Activated T-cell treated with anti-CD3 and anti-CD28 coated beads, Interleukin-2, amount 50 U/mL, for 48 hours (primary cell): ENCODE data around the gene CCDC183.
A peak's percentile ranks its signal among the peaks of the same experiment; 100 is the strongest.
"Not testable (repeated sequence)": the region's sequence is repeated elsewhere in the genome, so short reads cannot be mapped to it uniquely, and the experiment has no call there.

ENCODE experiments used
- DNase-seq, 2 experiments: peaks; one replicate each; pipeline ENCODE4 v3.0.0-alpha.2; 2020

Gene CCDC183

DNA sequence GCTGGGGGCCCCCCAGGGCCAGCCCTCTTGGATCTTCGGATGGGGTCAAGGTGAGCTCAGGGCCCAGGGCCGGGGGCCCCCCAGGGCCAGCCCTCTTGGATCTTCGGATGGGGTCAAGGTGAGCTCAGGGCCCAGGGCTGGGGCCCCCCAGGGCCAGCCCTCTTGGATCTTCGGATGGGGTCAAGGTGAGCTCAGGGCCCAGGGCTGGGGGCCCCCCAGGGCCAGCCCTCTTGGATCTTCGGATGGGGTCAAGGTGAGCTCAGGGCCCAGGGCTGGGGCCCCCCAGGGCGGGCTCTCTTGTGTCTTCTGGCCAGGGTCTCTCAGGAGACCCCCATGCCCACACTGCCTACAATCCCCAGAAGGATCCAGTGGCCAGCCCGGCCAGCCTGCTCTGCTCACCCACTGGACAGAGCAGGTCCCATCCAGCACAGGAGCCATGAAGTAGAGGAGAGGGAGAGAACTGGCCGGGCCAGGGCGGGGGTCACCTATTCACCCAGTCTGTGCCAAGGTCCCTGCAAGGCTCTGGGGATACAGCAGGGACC lies 6.9 kb downstream of the CCDC183 start:
- DNase-seq, result not testable (repeated sequence)

DNA sequence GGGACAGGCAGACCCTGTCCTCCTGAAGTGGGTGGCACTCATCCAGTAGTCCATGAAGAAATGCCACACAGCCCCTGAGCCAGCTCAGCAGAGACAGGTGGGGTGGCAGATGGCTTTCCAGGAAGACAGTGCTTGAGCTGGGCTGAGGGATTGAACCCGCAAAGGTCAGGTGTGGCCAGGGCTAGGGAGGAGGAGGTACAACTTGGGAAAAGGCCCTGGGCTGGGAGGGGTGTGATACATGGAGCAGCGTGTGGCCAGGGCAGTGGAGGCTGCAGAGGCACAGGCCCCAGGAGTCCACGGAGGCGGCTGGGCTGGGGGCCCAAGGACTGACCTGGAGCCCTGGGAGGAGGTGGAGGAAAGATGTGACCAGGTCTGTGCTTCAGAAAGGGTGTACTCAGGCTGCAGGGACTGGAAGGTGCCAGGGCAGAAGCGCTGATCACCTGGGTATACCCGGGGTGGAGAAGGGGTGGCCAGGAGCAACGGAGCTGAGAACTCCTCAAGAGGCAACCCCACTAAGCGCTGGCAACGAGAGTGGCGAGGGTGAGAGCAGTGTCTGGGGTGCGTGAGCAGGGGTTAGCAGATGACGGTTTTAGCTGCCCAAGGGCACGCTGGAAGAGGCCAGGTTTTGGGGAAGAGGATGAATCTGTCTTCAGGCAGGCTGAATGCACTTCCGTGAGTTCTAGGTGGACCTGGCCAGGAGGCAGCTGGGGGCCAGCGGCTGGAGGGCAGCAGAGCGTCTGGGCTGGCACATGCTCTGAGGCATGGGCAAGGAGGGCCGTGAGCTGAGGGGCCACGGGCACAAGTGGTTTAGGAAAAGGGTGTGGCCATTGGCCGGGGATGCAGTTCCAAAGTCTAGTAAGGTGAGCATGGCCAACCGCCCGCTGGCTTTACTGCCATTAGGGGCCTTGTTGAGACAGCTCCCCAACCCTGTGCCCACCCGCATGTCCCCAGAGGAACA lies 7.7 kb downstream of the CCDC183 start:
- DNase-seq, result no peak

DNA sequence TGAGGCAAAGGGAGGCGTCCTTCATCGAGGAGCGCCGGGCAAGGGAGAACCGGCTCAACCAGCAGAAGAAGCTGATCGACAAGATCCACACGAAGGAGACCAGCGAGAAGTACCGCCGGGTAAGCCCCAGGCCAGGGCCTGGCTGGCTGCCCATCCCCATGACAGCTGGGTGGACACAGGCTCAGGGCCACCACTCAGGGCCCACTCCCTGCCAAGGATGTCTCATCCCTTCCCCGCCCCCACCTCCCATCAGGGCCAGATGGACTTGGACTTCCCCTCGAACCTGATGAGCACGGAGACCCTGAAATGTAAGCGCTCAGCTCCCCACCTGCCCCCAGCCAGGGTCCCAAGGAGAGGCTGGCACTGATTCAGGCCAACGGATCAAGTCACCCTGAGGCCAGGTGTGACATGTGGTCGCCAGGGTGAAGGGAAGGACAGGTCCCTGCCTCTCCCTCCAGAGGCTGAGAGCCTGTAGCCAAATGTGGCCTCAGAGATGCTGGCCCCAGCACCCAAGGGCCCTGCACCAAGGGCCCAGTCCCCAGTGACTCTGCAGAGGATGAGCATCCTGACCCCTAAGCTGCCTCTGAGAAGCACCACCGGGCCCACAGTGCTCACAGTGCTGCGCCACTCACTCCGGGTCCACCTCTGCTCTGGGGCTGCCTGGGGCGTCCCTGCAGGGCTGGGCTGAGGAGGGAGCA lies 8.5 kb downstream of the CCDC183 start:
- no peak for DNase-seq

DNA sequence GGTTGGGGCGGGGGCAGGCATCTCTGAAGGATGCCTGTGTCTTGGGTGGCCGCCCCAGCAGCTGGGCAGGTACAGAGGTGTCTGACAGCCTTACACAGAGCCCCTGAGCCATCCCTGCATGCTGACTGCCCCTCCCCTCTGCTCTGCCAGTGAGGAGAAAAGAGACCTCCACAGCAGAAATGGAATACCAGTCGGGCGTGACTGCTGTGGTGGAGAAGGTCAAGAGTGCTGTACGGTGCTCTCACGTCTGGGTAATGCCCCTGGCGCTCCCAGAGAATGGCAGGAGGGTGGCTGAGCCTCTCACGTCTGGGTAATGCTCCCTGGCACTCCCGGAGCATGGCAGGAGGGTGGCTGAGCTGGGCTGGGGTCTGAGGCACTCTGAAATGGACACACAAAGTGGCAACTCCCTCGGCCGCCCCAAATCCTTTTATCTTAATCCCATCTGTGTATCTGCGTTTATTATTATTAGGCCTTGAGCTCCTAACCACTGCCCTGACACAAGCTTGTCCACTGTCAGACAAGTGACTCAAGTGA lies 9.1 kb downstream of the CCDC183 start:
- no peak for DNase-seq

DNA sequence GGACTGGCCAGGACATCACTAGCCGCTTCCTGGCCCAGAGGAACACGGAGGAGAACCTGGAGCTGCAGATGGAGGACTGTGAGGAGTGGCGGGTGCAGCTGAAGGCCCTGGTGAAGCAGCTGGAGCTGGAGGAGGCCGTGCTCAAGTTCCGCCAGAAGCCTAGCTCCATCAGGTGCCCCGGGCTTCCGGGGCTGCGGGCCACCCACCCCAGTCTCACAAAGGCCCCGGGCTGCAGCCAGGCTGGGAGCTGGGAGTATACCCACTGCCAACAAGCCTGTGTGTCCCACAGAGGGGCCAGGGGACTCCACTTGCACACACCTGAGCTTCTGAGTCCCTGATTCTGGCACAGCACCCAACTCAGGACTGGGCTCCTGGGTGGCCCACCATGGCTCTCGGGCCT lies 9.9 kb downstream of the CCDC183 start:
- DNase-seq, result no peak

DNA sequence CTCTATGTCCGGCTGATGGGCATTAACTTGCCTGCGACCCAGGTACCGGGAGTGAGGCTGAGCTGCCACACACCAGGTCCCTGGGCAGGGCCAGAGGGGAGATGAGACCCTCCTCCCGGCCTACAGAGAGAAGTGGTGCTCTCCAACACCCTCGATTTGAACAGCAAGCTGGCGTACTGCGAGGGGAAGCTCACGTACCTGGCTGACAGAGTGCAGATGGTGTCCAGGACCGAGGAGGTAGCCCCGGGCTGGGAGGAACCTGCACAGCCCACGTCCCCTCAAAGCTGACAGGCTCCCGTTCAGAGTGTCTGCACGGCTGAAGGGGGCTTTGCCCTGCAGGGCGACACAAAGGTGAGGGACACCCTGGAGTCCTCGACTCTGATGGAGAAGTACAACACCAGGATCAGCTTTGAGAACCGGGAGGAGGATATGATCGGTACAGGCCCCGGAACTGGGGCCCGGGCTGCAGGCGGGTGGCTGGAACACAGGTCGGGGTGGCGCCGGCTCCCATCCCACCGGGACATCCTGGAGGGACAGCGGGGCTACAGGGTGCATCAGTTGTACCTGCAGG lies 10.6 kb downstream of the CCDC183 start:
- no peak for DNase-seq

DNA sequence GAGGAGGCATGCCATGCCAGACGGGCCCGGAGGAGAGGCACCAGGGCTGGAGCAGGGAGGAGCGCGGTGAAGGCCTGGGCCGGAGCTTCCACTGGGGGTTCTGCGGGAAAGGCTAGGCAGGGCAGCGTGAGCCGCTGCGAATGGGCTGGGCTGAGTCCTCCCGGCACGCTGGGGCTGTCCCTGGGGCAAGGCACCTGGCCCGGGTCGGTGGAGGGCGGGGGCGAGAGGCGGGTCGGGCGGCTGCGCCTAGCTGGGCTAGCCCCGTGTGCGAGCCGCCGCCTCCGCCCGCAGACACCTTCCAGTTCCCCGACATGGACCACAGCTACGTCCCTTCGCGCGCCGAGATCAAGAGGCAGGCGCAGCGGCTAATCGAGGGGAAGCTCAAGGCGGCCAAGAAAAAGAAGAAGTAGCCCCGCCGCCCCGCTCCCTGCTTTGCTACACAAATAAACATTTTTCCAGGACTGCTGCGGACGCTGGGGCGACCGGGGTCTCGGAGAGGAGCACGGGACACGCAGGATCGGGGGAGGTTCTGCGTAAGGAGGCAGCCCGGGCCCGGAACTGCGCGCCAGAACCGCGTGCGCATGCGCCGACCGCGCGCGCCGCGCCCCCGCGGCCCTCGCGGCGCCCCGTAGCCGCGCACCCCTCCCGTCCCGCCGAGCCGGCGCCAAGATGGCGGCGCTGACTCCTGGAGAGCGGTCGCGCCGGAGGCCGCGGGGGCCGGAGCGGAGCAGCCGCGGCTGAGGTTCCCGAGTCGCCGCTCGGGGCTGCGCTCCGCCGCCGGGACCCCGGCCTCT lies 11.3 kb downstream of the CCDC183 start, which contains the start of gene RABL6:
TSS of gene RABL6 (plus strand) at position 668 of the 794 bp plus-strand sequence. CDS start 249 bp downstream, outside the sequence.
- DNase-seq, result peak; percentile 85 to 89

DNA sequence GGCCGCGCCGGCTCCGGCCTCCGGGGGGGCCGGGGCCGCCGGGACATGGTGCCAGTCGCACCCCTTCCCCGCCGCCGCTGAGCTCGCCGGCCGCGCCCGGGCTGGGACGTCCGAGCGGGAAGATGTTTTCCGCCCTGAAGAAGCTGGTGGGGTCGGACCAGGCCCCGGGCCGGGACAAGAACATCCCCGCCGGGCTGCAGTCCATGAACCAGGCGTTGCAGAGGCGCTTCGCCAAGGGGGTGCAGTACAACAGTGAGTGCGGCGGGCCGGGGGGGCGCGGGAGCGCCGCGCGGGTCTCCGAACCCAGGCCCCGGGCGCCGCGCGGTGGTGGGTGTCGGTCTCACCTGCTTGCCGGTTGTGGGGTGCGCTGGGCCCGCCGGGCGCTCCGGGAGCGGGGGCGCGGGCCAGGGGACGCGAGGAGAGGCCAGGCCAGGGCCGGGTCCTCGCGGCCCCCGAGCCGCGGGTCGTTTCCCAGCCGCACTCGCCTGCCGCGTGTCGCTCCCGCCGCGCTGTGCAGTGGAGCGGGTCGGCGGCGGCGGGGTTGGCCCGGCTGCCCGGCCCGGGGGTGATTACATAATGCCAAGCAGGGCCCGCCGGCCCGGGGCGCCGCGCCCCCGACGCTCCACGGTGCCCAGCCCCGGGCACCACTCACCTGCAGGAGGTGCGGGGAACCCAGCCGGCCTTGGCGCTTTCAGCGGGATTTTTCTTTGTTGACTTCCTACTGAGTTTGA lies 12.1 kb downstream of the CCDC183 start:
- DNase-seq, result peak; percentile 58 to 64

DNA sequence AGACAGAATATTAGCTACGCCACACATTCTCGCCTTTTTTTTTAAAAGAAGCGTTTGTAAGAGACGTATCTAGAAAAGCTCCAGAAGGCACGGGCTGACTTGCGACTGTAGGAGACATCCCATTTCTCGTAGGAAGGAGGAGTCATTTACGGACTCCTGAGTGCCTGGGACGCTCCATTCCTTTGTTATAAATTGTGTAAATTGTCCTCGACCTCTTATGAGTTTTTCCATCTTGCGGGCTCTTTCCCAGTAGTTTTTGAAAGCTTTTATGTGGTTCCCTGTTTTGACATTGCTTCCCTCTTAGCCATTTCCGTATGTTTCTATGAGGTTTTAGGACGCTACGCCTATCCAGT lies 12.6 kb downstream of the CCDC183 start:
- no peak for DNase-seq

DNA sequence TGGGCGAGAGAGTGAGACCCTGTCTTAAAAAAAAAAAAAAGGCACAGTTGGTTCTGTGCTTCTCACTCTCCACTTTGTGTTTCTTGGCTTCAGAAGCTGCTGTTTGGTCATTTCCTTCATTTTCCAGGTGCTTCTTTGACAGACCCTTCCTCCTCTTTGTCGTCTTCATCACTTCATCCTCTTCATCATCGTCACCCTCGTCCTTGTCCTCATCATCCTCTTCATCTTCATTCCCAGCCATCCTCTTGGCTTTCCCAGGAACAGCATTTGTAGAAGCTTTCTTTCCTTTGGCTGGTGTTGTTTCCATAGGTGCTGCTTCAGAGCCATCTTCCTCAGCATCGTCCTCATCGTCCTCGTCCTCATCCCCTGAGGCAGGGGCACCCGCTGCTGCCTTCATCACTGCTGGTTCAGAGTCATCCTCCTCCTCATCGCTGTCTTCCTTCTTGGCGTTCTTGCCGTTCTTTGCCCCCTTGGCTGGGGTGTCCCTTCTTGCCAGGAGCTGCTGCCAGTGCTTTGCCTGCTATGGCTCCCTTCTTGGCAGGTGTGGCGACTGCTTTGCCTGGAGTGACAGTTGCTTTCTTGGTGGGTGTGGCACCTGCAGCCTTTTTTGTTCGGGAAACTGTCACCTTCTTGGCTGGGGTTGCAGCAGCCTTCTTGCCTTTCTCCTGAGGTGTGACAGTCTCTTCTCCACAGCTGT lies 18.7 kb downstream of the CCDC183 start:
- DNase-seq, result no peak

DNA sequence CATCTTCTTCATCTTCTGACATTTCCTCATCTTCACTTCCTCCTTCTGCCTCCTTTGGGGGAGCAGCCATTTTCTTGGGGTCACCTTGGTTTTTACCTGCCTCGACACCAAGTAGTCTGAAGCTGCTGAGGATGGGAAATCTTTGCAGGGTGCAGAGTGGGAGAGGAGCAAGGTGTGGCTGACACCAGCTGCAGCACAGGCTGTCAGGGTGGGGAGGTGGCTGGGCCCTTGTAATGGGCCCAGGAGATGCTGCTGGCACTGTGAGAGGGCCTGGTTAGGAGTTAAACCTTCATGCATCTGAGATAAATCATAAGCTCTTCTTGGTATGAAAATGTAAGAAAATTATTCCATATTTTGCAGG lies 19.3 kb downstream of the CCDC183 start:
- no peak for DNase-seq

DNA sequence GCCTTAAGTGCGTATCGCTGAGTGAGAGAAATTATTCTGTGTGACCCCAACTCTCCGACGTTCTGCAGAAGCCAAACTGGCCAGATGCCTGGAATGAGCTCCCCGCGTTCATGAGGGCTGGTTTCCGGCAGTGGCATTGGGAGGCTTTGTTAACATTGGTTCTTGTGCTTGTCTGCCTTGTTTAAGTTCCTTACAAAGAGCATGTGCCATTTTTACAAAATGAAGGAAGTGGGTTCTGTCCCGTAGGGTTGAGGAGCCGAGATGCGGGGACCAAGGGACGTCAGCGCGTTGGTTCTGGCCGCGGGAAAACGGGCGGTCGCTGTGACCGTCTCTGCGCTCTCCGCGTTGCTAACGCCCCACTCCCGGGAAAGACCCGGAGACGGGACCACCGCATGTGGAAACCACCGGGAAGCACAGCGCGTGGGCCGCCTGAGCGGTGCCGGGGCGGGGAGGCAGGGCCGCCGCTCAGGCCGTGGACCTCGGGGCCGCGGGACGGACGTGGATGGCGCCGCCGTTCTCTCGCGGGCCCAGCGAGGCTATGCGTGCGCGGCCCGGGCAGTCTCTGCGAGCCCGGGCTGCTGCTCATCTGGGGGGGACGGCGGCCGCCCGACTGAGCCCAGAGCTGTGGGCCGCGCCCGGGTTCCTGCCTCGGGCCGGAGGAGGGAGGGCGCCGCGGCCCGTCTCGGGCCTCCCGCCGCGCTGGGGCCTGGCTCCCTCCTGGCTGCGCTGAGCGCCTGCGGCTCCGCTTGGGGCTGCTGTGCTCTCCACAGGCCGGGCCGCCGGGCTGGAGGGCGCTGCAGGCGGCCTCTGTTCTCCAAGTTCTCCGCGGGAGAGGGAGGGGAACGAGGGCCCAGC lies 25.1 kb downstream of the CCDC183 start:
- no peak for DNase-seq

DNA sequence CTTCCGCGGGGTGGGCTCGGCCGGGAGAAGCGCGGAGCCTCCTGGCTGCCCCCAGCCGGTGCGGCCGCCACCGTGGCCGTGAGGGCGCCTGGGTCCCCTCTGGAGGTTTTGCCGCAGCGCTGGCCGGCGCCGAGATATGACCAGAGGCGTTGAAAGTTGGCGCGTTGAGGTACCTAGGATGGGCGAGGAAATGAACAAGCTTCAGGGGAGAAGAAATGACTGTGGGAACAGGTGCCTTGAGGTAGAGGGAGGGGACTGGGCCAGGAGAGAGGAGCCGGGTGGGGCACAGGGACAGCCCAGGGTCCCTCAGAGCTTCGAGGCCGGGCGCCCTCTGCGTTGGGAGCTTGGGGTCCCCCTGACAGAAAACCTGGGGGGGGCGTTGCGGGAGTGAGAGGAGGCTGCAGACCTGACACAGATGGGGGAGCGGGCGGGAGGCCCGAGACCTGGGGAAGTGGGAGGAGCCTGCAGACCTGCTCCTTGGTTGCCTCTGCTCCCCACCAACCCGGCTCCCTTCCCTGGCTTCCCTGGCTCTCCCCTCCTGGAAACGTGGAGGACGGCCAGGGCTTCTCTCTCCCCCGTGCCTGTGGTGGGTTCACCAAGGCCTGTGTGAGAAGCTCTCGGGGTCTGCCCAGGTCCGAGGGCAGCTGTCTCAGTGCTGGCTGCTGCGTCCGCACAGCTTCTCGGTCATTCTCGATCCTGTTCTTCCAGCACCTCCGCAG lies 25.8 kb downstream of the CCDC183 start:
- DNase-seq, result no peak

DNA sequence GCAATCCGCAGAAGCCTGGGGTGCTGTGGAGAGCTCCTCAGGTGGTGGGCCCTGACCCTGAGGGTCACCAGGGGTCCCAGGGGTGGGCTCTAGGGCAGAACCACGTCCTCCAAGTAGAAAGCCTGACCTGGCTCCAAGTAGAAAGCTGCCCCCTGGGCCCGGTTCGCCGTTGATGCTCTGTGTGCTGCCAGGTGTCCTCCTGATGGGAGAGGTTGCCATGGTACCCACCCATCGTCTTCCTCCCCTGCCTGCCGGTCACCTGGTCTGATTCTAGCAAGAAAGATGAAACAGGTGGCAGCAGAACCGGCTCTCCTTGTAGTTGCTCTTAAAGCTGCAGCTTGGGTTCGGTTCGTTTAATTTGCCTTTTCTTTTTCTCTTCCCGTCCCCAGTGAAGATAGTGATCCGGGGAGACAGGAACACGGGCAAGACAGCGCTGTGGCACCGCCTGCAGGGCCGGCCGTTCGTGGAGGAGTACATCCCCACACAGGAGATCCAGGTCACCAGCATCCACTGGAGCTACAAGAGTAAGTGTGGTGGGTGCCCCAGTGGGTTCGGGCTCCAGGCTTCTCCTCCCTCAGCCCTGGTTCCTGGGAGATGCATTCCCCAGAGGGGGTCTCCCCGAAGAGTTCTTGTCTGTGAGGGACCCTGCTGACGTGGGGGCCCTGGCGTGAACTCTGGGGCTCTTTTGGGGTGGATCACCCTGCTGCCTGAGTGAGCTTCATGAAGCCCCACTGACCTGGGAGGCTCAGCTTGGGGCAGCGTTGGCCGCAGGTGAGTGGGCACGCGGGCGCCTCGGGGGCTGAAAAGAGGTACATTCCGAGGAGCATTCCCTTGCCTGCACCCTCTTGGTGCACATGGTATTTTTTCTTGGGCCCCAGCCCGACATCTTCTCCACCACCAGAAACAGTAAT lies 27.3 kb downstream of the CCDC183 start:
- no peak for DNase-seq

DNA sequence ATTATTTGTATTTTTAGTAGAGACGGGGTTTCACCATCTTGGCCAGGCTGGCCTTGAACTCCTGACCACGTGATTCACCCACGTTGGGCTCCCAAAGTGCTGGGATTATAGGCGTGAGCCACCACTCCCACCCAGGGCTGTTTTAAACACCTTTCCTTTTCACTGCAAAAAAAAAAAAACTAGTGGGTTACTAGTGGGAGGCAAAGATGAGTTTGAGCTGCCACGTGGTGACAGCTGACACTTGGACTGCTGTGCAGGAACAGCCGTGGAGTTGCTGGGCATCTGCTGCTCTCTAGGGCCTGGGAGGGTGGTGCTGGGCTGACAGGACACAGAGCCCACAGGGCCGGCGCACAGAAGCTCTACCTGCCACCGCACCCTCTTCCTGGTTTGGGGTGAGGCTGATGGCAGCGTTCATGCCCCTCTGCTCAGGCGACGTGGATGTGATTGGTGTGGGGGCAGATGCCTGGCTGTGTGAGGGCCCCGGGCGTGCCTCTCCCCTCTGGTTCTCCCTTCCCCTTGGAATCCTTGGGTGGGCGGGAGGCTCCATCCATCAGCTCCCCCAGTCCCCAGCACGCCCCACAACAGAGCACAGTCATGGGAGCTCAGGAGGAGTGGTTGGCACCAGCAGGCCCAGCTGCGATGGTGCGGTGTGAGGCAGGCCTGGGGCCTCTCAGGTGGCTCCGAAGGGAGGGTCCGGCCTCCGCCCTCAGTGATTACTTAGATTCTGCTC lies 28.5 kb downstream of the CCDC183 start:
- no peak for DNase-seq

DNA sequence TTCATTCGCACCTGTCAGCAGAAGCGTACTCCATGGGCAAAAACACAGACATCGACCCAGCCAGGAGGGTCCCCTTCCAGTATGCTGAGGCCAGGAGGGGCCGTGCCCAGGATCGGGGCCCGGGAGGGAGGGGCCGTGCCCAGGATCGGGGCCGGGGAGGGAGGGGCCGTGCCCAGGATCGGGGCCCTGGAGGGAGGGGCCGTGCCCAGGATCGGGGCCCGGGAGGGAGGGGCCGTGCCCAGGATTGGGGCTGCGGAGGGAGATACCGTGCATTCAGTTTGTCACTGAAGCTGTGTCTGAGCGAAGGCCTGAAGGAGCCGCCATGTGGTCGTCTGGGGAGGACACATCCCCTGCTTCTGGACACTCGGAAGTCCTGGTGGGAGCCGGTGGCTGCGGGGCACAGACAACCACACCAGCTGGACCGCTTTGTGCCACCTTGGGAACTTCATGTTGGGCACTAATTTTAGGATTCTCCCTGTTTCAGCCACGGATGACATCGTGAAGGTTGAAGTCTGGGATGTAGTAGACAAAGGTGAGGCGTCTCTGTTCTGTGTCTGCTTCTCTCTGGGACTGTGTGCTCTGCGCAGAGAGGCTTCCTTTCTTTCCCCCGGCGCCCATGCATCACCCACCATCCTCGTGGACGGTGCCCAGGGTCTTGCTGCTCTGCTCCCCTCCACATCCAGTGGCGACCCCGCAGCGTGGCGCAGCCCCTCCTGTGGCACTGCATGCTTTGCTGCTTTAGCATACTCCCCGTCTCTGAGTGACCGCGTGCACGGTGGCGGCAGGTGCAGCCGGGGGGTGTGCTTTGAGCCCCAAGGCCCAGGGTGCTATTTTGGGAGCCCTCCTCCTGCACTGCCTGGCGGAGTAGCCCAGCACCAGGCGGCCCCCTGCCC lies 29.4 kb downstream of the CCDC183 start:
- DNase-seq, result no peak

DNA sequence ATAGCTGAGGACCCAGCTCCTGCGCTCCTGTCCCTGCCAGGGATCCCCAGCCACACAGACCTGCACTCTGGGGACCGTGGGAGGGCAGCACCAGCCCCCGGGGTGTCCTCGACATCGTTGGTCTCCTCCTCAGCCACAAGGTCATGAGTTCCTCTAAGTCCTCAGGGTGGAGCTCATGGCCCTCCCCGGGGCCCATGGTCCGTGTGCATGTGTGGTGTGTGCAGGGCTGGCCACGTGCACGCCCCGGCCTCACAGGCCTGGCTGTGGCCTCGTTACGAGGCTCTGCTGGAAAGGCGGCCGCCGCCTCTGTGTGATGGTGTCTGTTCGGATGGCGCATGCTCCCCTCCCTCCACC lies 30.0 kb downstream of the CCDC183 start:
- DNase-seq, result no peak
